GM13976 (cell line): ENCODE data around the gene PDE4D.

Experiments used
- DNase-seq: peaks from one replicate; pipeline ENCODE4 v3.0.0; 2012; ENCODE audit warnings: low spot score
- in situ Hi-C: fragments of 300-500 bp; cut with MboI; formaldehyde crosslinking; loops from one replicate; pipeline ENCODE4 v1.12.0; 2022; ENCODE audit warnings: low sequenced_read_pairs, mixed read lengths, inconsistent platforms; ENCODE audit not compliant: unreplicated experiment
- TF ChIP-seq, protein P1 (sequence below): IDR thresholded peaks from 2 replicates; pipeline ENCODE4 v1.5.1; 2012; ENCODE audit warnings: borderline replicate concordance, mild to moderate bottlenecking; ENCODE audit not compliant: insufficient read depth; ENCODE audit errors: extremely low read depth, missing control alignments, control extremely low read depth

The PDE4D gene

DNA sequence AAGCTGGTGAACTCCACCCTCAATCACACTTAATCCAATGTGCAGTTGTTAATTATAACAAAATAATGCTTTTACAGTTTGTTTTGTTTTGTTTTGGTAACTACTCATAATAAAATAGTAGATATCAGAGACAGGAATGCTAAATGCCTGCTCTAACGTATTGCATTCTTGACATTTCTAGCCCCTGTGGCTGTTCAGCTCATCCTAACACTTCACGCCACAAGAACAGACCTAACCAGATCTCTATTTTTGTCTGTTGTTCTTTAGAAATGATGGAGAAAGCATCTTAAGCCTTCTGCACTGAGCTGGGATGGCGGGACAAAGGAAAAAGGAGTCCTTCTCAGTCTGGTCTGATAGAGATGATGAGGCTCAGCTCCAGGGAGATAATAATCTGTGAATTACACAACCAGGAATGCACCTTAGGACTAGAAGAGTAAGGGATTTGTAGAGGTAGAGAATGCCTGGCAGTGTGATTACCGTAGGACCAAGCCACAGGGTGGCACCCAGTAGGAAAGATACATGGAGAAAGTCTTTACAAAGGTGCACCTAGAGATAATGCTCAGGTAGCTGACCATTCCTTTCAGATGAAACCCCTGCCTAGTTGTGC is 628.8 kb downstream of the PDE4D start:
- TF ChIP-seq, protein P1, sequence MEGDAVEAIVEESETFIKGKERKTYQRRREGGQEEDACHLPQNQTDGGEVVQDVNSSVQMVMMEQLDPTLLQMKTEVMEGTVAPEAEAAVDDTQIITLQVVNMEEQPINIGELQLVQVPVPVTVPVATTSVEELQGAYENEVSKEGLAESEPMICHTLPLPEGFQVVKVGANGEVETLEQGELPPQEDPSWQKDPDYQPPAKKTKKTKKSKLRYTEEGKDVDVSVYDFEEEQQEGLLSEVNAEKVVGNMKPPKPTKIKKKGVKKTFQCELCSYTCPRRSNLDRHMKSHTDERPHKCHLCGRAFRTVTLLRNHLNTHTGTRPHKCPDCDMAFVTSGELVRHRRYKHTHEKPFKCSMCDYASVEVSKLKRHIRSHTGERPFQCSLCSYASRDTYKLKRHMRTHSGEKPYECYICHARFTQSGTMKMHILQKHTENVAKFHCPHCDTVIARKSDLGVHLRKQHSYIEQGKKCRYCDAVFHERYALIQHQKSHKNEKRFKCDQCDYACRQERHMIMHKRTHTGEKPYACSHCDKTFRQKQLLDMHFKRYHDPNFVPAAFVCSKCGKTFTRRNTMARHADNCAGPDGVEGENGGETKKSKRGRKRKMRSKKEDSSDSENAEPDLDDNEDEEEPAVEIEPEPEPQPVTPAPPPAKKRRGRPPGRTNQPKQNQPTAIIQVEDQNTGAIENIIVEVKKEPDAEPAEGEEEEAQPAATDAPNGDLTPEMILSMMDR, result no peak
- DNase-seq, result no peak
- in situ Hi-C loops, result no loop called here

DNA sequence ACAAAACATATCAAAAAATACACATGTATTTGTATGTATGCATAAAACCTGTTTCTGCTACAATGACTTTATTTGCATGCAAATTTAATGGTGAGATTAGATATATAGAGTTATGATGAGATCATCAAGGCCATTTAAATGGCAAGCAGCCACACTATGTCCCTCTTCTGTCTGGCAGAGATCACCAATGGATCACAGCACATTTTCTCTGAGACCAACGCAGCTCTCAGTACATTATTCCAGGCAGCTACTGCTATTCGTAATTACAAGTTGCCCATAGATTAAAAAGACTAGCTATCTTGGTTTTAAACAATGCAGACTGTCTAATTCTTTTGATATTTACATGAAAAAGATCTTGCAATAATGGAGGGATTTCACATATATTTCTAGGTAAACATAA is 629.5 kb downstream of the PDE4D start:
- in situ Hi-C loops, result no loop called here
- TF ChIP-seq, protein P1, result no peak

DNA sequence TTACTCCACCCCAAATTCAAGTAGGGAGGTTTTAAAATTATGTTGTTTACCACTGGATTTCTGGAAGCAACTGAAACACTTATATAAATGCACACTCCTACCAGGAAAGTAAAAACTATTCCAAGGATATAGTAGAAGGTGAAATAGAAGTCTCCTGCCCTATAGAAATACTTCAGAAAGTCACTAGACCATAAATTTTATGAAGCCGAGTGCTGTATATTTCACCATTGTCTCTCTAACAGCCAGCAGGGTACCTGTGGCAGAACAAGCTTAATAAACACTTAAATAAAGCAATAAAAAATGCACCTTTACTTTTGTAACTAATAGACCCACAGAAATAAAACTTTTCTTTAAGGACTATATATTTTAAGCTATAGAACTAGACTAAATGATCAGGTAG is 631.6 kb downstream of the PDE4D start:
- TF ChIP-seq, protein P1, result no peak
- in situ Hi-C loops, result no loop called here
- DNase-seq, result no peak

More for the DNA sequence above, 629.5 kb downstream of the PDE4D start:
- no peak for DNase-seq

DNA sequence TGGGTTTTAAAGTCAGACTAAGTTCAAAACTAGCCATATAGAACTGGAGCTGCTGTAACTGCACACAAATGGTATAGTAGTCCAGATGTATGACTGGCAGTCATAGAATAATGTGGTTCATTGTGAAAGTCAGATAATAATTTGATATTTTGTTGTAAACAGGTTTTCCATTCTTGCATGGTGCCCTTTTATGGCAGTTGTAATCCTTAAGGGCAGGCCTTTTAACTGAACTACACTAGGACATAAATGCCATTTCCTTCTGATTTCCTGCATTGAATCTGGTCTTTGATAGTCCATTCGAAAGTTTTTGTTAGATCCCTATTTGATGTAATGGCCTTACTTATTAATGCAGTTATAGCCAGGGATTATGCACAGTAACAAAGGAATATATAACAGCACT is 632.6 kb downstream of the PDE4D start:
- in situ Hi-C loops, result no loop called here
- no peak for DNase-seq
- TF ChIP-seq, protein P1, result no peak

DNA sequence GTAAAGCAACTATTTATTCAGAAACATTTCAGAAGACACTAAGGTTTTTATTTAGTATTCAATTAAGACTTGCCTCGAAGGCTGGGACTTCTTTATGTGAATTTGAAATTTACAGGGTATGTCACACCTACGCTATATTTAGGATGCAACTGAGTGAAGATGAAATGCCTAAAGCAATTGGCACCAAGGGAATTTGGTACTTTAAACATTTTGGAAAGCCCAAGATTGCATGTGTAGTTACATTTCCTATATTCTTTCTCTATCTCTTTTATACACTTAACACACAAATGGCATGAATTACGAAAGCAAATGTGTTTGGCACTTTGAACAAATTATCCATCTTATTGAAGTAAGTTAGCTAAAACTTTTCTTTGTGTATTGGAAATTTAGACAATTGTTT is 633.3 kb downstream of the PDE4D start:
- TF ChIP-seq, protein P1, result no peak
- in situ Hi-C loops, result no loop called here

DNA sequence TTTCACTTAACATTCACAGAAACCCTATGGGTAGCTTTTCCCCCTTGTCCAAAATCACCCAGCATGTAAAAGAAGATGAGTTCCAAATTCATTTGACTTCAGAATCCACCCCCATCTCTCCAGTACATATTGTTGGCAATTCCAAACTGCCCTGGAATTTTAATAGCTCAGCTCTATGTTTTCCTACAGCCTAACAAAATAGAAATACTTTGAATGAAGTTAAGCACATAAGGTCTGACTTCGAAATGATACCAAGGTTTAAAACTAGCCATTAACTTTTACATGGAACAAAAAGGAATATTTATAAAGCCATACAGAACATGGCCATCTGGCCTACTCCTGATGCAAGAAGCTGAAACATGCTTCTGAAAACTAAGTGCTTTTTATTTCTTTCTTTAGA is 634.3 kb downstream of the PDE4D start:
- TF ChIP-seq, protein P1, result no peak
- in situ Hi-C loops, result no loop called here
- no peak for DNase-seq

More for the DNA sequence above, 633.3 kb downstream of the PDE4D start:
- no peak for DNase-seq
